Heart left ventricle (tissue), 16 donors: ENCODE results near the gene DLX3. TPM values are rescaled to one million over a fixed set of nuclear protein-coding genes. Genes with fewer than 3 reads are reported as not detected.
A peak's percentile ranks its signal among the peaks of the same experiment; 100 is the strongest.

Source experiments
- ATAC-seq, 4 donors: fragments of 200-7000 bp; cut with Tn5 transposase; one replicate each; pipeline ENCODE4 v1.9.1; 2020 to 2022; ENCODE audit warnings: moderate library complexity in 4 of 4, mild to moderate bottlenecking in 3 of 4, moderate number of reproducible peaks in 1 of 4
- DNase-seq, 5 donors: peaks; one replicate each; pipeline ENCODE4 v3.0.0-alpha.2; 2020
- H3K27ac ChIP-seq, 12 donors: fragments of 200-600 bp; sonication (generic) in 4 of 12; one replicate each; pipeline versions ENCODE4 v1.5.0 to v1.8.0; 2016 to 2022; ENCODE audit warnings: mild to moderate bottlenecking in 2 of 12
- H3K27me3 ChIP-seq, 9 donors: fragments of 200-600 bp; sonication (generic) in 2 of 9; one replicate each; pipeline versions ENCODE4 v1.5.1 to v1.8.0; 2016 to 2022; ENCODE audit warnings: mild to moderate bottlenecking in 3 of 9
- H3K36me3 ChIP-seq, 9 donors: fragments of 200-600 bp; sonication (generic) in 2 of 9; one replicate each; pipeline versions ENCODE4 v1.5.0 to v1.8.0; 2018 to 2022; ENCODE audit warnings: mild to moderate bottlenecking in 2 of 9
- H3K4me1 ChIP-seq, 12 donors: fragments of 200-600 bp; sonication (generic) in 4 of 12; one replicate each; pipeline versions ENCODE4 v1.5.0 to v1.8.0; 2016 to 2022; ENCODE audit warnings: mild to moderate bottlenecking in 3 of 12
- H3K4me3 ChIP-seq, 12 donors: fragments of 200-600 bp; sonication (generic) in 4 of 12; one replicate each; pipeline versions ENCODE4 v1.5.0 to v1.8.0; 2017 to 2022; ENCODE audit warnings: mild to moderate bottlenecking in 9 of 12, moderate library complexity in 4 of 12
- H3K9me3 ChIP-seq, 12 donors: fragments of 200-600 bp; sonication (generic) in 4 of 12; one replicate each; pipeline versions ENCODE4 v1.5.0 to v1.8.0; 2016 to 2022; ENCODE audit warnings: mild to moderate bottlenecking in 1 of 12
- CTCF ChIP-seq, 12 donors: fragments of 200-600 bp; sonication (generic) in 4 of 12; IDR thresholded peaks; one replicate each; pipeline versions ENCODE4 v1.5.0 to v1.8.0; 2018 to 2022; ENCODE audit warnings: antibody characterized with exemption in 12 of 12, mild to moderate bottlenecking in 5 of 12
- POLR2A ChIP-seq, 2 donors: fragments of 450-650 bp; IDR thresholded peaks; one replicate each; pipeline ENCODE4 v1.6.1; 2017; ENCODE audit warnings: antibody characterized with exemption in 2 of 2, mild to moderate bottlenecking in 2 of 2, moderate library complexity in 2 of 2
- WGBS, 4 donors: extraction: QIAGEN DNeasy Blood & Tissue Kit in 2 of 4; methylation state at CpG; one replicate each; pipeline versions ENCODE4 v1.1.5 to v1.1.7; 2013 to 2018; 5-methylcytosine and 5-hydroxymethylcytosine counted together
- intact Hi-C, 10 donors: fragments of 100-400 bp; cut with DNase I; formaldehyde crosslinking; loops; one replicate each; pipeline versions ENCODE4 v1.11.1 to v1.14.2; 2022
- polyA plus RNA-seq, 2 donors: library from polyadenylated mRNA; stranded (reverse); fragments of 200-250 nt; gene quantifications; one replicate each; pipeline ENCODE4 v1.2.3, GENCODE V29; 2013
- total RNA-seq, 9 donors: library from RNA; depleted of rRNA in 2 of 9; stranded (reverse); fragments of >200 nt in 2 of 9; fragmentation: NEBNext Ultra II Directional in 3 of 9; extraction: Animal tissue kit (Norgen Biotek cat#: 25700) in 3 of 9; gene quantifications; one replicate each; pipeline versions ENCODE4 v1.1.0 to v1.2.4, GENCODE V29; 2016 to 2023
- donor health status: ischemic (EF 13 %, LVEDD 7.1; RV severe dilation, severe dysfunction).
- donor health status: healthy with polysubstance abuse.
- donor health status: DM: no; HTN: yes; CAD: no.
- donor health status: DM: no; HTN: no; CAD: no.
- donor health status: ischemic (EF 25% LVEDD 6.9; RV normal size, moderate dysfunction).
- donor health status: ischemic (EF 25% LVEDD 5.7; RV mildly dilated, moderate dysfunction).
- donor health status: healthy.
- donor health status: DM: yes; HTN: yes; CAD: no.
- donor health status: ischemic (EF 35%, LVEDD 5.7; RV mildly dilated, moderate dysfunction).
- donor health status: nonischemic (EF 11% LVEDD 7.7; RV severe dilation, severe dysfunction).
- donor health status: DM: yes; HTN: yes; CAD: no.
- donor health status: PGD.
- donor health status: ischemic (EF 29% LVEDD 5.4; RV normal size, mild dysfunction).
- donor health status: nonischemic (EF 23%, LVEDD 6.1; RV moderate dilation, normal function).

DLX3 gene
- total and polyA plus RNA-seq, 11 donors: 0.08 to 0.61 (median 0.09) TPM; not detected in 6

GRCh38 chr17:49997301-49997650, 2.3 kb upstream of the DLX3 start:
- Histone ChIP-seq H3K27ac (no peak overlapping the region), H3K4me1 (peaks cover 0 to 39% (median 24%) of the 10 kb centered on the region in 12 donors), H3K27me3 (peaks cover 39 to 96% (median 82%) of the 10 kb centered on the region in 9 donors), H3K4me3 (peak overlapping the region in 6 of 12 donors; percentile 23 to 57 (median 48)), H3K36me3 (no peaks in the 10 kb centered on the region), H3K9me3 (no peaks in the 10 kb centered on the region)
- TF ChIP-seq POLR2A (IDR thresholded peaks at IDR 0.05) (no peak), CTCF (IDR thresholded peaks at IDR 0.05) (no peak)
- WGBS, 4 donors: 32 to 42% (median 38%) methylated on average over 4 to 6 of the region's 6 CpGs
- DNase-seq (no peak), ATAC-seq (no peak)
- intact Hi-C loops: loop anchor here (1.0 to 10.0 kb wide), 18 partner anchors 44 to 682 kb away; partner anchors contain the start of gene SLC35B1 (in 4 of the 10)

- TF ChIP-seq POLR2A (IDR thresholded peaks at IDR 0.05) (no peak), CTCF (IDR thresholded peaks at IDR 0.05) (peak; percentile 95 to 99 (median 98))
- 0 to 2% (median 1%) methylated on average over 18 to 58 of the region's 58 CpGs for WGBS, 4 donors
Observed at GRCh38 chr17:49996495-49997300, 1.7 kb upstream of the DLX3 start.

GRCh38 chr17:49996121-49996494, 1.1 kb upstream of the DLX3 start:
- peaks cover 39 to 96% (median 82%) of the 10 kb centered on the region in 9 donors for H3K27me3 ChIP-seq
- TF ChIP-seq POLR2A (IDR thresholded peaks at IDR 0.05) (no peak), CTCF (IDR thresholded peaks at IDR 0.05) (no peak)
- no peak for ATAC-seq
- no peaks in the 10 kb centered on the region for H3K9me3 ChIP-seq
- H3K36me3 ChIP-seq: no peaks in the 10 kb centered on the region
- no peak overlapping the region for H3K4me3 ChIP-seq
- DNase-seq: no peak
- H3K27ac ChIP-seq: no peak overlapping the region
- intact Hi-C loops: loop anchor here (1.0 to 10.0 kb wide), 19 partner anchors 43 to 681 kb away; partner anchors contain the start of gene SLC35B1 (in 4 of the 10)
- H3K4me1 ChIP-seq: peaks cover 0 to 39% (median 24%) of the 10 kb centered on the region in 12 donors
- 40 to 47% (median 42%) methylated on average over 7 of the region's 7 CpGs for WGBS, 4 donors

More at GRCh38 chr17:49996495-49997300, 1.7 kb upstream of the DLX3 start:
- no peak overlapping the region for H3K27ac ChIP-seq
- H3K9me3 ChIP-seq: no peaks in the 10 kb centered on the region
- peaks cover 39 to 96% (median 82%) of the 10 kb centered on the region in 9 donors for H3K27me3 ChIP-seq
- peak in 3 of 5 donors; percentile 34 to 52 (median 50) for DNase-seq
- intact Hi-C loops: loop anchor here (1.0 to 10.0 kb wide), 19 partner anchors 44 to 682 kb away; partner anchors contain the start of gene SLC35B1 (in 4 of the 10)
- H3K4me3 ChIP-seq: peak overlapping the region; percentile 17 to 57 (median 44)
- H3K36me3 ChIP-seq: no peaks in the 10 kb centered on the region
- ATAC-seq: peak in 3 of 4 donors; percentile 41 to 44 (median 41)
- peaks cover 0 to 39% (median 24%) of the 10 kb centered on the region in 12 donors for H3K4me1 ChIP-seq
